Stimulated activated CD8-positive, alpha-beta memory T cell treated with anti-CD3 and anti-CD28 coated beads, Interleukin-4, amount 100 ng/mL, for 1 hour (primary cell): ENCODE measurements around the gene SRF.
A peak's percentile ranks its signal among the peaks of the same experiment; 100 is the strongest.

Source experiments
- DNase-seq, 2 donors: peaks; one replicate each; pipeline ENCODE4 v3.0.0-alpha.2; 2020; ENCODE audit warnings: low read depth in 2 of 2, low spot score in 1 of 2

SRF gene

DNA sequence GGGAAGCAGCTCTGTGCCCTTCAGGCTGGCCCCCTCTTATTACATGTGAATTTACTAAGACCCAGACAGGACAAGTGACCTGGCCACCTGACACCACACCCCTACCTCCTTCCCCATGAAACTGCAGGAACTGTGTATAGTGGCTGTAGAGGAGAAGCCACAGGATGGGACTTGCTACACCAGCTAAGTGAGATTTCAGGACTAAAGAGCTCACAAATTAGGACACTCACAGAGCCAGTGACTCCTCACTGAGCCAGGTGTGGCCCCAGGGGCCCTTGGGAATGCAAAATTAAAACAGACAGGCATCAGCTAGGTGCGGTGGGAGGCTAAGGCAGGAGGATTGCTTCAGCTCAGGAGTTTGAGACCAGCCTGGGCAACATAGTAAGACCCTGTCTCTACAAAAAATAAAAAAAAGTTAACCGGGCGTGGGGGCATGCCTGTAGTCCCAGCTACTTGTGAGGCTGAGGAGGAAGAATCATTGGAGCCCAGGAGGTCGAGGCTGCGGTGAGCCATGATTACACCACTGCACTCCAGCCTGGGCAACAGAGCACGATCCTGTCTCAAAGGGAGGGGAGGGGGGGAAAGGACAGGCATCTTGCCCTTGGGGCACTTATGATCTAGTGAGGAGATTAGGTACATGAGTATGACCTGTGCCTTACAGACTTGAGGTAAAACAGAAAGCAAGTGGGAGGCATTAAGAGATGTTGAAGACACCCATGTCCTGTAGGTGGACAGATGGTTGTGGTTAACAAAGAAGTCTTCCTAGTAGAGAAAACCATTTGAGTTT, 23.2 kb upstream of the SRF start:
- DNase-seq = no peak

DNA sequence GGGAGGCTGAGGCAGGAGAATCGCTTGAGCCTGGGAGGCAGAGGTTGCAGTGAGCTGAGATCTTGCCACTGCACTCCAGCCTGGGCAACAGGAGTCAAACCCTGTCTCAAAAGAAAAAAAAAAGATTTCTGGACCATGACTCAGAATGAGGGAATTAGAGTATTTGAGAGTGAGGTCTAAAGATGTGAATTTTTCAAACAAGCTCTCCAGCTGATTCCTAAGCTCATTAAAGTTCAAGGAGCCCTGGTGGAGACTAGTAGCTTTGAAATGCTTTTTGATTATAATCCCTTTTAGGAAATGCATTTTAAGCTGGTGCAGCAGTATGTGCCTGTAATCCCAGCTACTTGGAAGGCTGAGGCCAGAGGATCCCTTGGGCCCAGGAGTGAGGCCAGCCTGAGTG, 21.8 kb upstream of the SRF start:
- DNase-seq = no peak

DNA sequence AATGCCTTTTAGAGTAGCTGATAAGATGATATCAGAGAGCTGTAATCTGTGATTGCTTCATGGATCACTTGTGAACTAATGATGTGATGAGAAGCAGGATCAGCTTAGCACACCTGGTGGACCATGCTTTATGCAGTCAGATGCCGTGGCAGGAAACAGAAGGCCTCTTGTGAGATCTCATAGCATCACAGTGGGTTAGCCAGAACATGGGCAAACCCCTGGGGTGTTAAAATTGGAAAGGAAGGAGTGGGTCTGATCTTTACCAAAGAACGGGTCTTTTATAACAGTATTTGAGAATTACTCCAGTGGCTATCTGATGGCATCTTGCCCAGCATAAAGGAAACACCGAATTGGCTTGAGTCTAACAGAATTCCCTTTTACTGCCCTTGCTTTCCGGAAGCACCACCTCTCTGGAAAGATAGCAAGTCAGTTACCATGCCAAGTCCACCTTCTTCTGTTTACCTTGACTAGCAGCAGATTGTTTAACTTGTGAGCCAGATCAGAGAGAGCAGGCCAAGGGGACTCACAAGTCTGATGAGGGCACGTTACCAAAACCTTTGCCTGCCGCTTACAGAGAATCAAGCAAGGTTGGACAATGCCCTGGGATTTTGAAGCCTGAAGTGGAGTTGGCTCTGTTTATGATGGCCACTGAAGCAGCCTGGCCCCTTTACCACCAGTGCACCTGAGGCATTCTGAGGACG, 20.9 kb upstream of the SRF start:
- DNase-seq = no peak

DNA sequence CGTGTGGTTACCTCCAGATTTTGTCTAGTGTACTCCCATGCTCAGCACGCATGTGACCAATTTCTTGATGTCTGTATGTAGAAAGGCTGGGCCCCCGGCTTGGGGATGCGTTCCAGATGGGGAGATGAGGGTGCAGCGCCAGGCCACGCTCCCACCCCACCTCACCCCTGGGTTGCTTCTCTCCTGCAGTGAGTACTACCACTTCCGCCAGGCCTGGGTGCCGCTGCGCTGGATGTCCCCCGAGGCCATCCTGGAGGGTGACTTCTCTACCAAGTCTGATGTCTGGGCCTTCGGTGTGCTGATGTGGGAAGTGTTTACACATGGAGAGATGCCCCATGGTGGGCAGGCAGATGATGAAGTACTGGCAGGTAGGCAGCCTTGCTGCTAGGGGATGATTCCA, 11.5 kb upstream of the SRF start:
- no peak for DNase-seq

DNA sequence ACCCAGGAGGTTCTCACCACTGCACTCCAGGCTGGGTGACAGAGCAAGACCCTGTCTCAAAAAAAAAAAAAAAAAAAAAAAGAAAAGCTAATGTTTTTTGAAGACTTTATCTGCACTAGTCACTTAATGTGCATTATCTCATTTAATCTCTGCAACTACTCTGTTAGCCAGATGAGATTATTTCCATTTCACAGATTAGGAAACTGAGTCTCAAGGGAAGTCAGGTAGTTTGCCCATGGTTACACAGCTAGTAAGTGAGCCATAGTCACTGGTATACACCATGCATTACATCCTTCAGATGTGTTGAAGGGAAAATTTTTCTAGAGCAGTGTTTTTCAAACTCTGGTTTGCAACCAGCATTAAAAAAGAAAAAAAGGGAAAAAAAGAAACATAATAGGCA, 7.2 kb upstream of the SRF start:
- no peak for DNase-seq

DNA sequence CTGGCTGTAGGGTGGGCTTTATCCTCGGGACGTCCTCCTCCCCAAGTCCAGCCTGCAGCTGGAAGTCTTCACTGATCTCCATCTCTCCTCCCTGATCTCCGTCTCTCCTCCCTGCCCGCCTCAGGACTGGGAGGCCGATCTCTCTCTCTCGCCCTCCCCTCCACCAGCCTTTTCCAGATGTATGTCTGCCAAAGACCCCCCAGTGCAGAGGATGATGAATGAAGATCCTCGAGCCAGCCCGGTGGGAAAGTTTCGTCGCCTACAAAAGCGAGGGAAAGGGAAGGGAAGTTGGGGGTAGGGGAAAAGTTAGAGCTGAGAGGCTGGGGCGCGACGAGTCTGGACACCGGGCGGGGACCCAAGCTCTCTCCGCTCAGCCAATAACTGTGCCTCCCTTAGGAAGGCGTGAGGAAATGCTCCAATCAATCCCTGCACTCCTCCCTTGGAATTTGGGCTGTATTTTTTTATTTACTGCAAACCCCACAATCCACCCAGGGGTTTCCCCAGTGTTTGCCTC, 595 bp upstream of the SRF start:
- no peak for DNase-seq

DNA sequence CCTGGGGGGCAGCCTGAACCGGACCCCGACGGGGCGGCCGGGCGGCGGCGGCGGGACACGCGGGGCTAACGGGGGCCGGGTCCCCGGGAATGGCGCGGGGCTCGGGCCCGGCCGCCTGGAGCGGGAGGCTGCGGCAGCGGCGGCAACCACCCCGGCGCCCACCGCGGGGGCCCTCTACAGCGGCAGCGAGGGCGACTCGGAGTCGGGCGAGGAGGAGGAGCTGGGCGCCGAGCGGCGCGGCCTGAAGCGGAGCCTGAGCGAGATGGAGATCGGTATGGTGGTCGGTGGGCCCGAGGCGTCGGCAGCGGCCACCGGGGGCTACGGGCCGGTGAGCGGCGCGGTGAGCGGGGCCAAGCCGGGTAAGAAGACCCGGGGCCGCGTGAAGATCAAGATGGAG, 636 bp downstream of the SRF start:
- DNase-seq = peak in 1 of 2 donors; percentile 15

DNA sequence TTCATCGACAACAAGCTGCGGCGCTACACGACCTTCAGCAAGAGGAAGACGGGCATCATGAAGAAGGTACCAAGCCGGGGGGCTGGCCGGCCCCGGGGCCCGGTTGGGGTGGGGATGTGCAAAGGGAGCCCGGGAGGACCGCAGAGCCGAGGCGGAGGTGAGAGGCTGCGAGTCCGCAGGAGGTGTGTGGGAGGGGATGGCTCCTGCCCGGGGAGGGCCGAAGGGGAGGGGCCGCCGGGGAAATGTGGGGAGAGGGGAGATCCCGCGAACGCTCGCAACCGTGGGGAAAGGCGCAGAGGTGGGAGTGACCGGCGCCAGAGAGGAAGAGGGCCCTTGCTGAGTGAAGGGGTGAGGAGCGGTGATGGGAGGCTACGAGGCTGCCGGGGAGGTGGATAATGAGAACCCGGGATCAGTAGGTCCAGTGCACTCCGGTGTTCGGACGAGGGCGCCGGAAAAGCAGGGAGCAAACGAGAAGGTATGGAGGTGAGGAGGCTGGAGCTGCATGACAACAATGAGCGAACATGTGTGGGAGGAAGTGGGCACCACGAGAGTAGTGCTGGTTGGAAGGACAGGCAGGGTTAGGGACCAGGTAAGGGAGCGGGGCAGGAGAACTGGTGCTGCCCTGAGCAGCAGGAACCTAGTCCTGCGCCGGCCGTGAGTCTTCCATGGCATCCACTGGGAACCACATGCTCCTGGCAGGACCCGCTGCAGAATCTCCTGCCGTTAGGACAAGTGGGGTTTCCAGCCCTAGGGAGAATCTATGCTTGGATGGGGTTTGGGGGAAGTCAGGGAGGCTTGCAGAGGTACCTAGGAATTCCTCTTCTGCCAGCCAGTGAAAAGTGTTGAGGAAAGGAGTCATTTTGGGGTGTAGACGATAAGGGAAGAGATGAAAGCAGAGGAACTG, 1.3 kb downstream of the SRF start:
- peak; percentile 16 to 20 for DNase-seq

DNA sequence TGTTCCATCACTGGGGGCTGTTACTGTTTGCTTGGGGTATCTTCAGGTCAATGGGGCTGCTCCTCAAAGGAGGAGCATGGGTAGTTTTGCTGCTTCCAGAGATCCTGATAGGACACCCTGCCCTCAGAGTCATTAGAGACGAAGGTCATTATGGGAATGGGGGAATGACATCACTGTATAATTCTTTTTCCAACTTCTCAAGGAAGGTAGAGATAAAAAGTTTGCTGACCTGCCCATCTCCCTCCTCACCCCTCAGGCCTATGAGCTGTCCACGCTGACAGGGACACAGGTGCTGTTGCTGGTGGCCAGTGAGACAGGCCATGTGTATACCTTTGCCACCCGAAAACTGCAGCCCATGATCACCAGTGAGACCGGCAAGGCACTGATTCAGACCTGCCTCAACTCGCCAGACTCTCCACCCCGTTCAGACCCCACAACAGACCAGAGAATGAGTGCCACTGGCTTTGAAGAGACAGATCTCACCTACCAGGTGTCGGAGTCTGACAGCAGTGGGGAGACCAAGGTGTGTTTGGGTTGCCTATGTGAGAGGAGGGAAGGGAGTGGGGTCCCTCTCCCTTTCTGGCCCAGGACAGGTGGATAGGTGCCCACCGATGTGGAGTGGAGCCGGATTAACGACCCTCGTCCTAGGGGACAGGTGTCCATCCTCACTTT, 2.7 kb downstream of the SRF start:
- DNase-seq = no peak

DNA sequence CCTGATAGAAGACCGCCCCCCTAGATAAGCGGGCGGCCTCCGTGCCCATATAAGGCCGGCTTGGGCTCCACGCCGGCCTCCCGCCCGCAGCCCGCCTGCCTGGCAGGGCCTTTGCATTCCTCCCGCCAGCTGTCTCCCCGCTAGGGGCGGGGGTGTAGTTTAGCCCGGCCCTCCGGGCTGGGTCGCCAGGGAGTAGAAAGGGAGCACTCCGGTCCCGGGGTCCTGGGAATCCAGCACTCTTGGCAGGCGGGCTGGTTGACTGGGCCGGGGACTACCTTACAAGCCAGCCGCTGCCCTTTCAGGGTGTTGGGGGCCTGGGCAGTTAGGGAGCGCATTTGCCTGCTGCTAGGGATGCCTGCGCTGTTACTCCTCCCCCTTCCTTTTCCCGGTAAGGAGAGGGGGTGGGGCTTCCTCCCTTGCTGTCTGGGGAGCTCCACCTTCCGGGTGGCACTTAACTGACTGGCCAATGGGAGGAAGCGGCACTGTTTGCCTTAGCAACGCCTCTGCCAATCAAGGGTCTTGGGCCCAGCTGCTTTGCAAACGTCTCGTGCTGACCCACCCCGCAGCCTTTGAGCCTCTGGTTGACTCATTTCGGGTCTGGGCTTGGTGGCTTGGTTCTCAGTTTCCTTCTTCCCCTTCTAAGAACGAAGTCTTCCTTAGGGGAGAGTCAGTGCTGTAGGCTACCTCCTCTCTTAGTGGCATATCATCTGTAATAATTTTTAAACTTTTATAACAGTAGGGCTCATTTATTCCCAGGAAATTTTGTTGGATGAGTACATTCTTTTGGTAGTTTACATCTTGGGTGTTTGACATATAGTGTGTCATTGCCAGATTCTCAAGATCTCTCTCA, 3.4 kb downstream of the SRF start:
- peak; percentile 76 to 88 for DNase-seq

DNA sequence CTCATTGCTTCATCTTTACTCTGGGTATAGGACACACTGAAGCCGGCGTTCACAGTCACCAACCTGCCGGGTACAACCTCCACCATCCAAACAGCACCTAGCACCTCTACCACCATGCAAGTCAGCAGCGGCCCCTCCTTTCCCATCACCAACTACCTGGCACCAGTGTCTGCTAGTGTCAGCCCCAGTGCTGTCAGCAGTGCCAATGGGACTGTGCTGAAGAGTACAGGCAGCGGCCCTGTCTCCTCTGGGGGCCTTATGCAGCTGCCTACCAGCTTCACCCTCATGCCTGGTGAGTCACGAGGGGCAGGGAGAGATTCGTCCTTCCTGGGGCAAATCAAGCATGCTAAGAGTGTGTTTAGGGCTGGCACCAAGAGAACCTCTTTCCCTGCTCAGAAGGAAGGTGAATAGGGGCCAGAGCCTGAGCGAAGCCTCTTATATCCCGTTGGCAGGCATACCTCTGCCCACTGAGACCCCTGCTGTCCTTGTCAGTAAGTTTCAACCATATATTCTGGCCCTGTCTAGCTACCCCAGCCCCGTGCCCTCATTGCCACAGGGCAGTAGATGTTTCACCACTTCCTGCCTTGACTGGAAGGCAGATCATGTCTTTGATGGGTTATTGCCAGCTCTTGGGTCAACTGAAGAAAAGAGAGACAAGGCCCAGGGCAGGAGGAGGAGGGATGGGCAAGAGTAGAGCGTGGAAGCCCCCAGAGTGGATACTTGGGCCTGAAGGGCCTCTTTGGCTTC, 4.8 kb downstream of the SRF start:
- no peak for DNase-seq

DNA sequence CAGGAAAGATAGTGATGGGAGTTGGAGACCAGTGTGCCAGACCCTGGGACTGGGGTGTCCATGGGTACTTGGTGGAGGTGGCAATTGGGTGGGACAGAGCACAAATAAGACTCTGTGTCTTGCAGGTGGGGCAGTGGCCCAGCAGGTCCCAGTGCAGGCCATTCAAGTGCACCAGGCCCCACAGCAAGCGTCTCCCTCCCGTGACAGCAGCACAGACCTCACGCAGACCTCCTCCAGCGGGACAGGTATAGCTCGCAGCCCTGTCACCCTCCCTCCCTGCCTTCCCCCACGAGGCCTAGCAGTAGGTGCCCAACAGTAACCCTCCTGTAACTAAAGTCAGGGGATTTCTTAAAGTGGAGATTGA, 5.3 kb downstream of the SRF start:
- no peak for DNase-seq

DNA sequence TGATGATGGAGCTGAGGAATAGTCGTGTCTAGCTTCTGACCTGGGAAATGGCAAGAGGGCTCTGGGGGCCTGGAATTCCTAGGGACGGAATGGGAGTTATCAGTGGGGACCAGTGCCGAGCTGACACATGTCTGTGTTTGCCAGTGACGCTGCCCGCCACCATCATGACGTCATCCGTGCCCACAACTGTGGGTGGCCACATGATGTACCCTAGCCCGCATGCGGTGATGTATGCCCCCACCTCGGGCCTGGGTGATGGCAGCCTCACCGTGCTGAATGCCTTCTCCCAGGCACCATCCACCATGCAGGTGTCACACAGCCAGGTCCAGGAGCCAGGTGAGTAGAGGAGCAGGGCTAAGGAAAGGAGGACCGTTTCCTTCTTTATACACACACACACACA, 7.1 kb downstream of the SRF start:
- DNase-seq = no peak

DNA sequence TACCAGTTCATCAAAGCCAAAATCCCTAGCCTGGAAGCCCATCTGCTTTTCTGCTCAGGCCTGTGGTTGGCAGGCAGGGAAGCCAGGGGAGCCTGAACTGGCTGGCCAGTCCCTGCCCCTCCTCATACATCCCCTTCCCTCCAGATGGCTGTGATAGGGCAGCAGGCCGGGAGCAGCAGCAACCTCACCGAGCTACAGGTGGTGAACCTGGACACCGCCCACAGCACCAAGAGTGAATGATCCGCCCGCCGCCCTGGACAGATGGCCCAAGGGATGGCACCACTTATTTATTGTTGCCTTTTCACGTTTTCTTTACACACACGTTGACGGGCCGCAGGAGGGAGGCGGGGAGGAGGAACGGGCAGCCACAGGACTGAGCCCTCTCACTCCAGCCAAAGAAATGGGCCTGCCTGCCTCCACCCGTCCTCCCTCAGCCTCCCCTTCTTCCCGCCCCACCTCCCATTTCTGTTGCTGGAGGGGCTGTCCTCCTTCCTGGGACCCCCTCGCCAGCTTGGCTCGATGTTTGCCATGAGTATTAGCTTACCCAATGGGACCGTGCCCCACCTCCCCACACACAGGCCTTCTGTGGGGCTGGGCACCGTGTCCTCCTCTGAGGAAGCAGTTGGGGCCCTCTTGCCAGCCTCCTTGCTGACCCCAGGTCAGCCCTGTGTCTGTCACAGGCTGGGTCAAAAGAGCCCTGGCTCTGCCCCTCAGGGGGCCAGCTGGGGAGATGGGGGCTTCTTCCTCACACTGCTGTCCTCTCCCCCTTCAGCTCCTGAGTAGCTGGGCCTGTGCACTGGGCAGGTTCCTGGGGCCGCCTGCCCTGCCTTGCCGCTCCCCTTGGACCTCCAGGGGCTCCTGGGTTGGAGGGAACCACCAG, 8.1 kb downstream of the SRF start:
- DNase-seq = no peak

DNA sequence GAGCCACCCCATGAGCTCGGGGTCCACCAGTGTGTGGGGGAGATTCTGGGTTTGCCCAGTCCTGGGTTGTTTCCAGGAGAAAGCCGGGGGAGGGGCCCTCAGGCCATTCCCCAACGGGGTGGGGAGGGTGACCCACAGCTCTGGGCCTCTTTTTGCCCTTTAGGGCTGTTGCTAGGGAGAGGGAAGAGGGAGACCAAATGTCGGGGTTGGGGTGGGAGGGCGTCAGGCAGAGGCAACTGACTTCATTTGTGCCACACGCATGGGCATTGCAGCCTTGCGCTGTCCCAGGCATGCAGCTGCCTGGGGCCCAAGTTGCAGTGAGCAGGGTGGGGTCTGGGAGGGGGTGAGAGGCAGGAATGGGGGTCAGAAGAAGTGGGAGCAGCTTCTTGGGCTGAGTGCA, 9.0 kb downstream of the SRF start:
- no peak for DNase-seq

DNA sequence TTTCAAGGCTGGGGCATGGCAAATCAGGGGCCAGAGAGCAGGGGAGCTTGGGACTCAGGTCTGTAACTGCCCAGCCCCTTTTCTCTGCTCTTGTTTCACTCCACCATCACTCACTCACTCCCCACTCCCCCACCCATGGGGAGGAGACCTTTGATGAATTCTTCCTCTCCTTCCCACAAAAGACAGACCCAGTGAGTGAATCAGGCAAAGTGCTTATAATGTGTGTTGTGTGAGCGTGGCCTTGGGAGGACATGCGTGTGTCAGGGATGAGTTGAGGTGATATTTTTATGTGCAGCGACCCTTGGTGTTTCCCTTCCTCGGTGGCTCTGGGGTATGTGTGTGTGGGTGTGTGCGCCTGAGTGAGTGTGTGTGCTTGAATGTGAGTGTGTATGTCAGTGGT, 9.9 kb downstream of the SRF start:
- DNase-seq = no peak

DNA sequence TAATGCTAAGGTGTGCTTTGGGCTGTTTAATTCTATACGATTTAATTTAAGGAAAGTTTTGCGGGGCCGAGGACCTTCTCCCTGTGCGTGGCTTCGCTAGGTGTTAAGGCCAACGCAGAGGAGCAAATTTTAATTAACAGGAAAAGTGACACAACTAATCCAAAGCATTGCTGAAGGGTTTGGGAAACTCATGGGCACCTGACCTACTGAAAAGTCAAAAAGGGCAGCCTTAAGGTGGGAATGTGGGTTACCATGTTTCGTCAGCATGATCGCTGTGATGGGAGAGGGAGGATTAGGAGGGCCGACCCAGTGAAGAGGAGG, 10.5 kb downstream of the SRF start:
- DNase-seq = no peak

DNA sequence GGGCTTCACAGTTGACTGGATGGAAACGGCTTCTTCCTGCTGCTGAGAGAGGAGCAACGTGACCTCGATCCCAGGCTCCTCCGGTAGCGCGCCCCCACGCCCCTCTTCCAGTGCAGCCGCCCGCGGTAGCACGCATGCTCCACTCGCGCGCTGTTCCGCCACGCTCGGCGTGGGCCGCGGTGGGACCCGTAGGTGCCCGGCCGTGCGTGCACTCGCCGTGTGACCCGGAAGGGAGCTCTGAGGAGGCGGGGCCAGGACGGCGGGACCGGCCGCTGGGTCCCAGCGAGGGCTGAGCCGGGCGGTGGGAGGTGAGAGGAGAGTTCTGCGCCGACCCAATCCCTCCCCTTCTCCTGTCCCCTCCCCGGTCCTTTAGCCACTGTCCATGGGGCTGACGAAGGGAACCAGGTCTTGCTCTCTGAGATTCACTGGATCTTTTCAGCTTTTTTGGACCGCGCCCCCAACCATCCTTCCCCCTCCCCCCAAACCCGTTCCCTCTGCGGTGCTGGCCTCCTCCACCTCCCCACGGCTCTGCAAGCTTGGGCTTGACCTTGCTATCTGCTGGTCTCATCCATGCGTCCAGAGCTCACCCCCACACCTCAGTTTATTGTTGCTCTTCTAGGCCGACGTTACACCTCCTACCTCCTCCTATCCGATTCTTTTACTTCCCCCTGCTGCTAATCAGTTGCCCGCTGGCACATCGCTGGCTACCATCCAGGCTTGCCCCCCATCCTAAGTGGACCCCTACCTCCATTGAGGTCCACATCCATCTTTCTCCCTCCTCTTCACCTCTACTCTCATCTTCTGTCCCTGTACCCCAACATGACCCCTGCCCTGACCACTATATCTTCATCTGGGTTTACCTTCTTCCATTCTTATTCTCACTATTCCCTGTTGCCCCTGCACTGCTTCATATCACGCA, 11.1 kb downstream of the SRF start, which contains the start of gene CUL9:
TSS of gene CUL9 (plus strand) at position 255 of the 919 bp plus-strand sequence. CDS start 2,115 bp downstream, outside the sequence.
- DNase-seq = peak; percentile 34 to 64
